ENCODE measurements around the gene PPM1K.

The PPM1K gene

GRCh38 chr4:88276952-88277710 is 7.2 kb downstream of the PPM1K start:
- DNase-seq = no peak

- DNase-seq = no peak
Measured at GRCh38 chr4:88275949-88276515, 8.3 kb downstream of the PPM1K start.

GRCh38 chr4:88275516-88275915 is 8.8 kb downstream of the PPM1K start:
- DNase-seq = no peak

- DNase-seq = no peak
Measured at GRCh38 chr4:88268913-88269312, 15.4 kb downstream of the PPM1K start.

- no peak for DNase-seq
Measured at GRCh38 chr4:88264336-88264735, 20.0 kb downstream of the PPM1K start.

GRCh38 chr4:88257726-88258125 is 26.6 kb downstream of the PPM1K start:
- no peak for DNase-seq

DNA sequence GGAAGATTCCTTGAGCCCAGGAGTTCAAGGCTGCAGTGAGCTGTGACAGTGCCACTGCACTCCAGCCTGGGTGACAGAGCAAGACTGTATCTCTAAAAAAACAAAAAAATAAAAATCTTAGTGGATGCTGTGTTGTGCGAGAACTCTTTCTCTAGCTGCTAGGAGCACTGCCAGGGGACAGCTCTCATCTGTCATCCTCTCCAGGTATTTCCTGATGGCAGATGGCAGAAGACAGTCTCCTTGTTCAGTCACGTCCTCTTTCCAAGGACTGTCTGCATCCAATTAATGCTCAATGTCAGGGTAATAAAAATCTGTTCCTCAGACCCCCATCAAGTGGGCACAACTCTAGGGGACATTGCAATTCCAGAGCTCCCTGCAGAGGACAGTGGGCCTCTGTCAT is 29.2 kb downstream of the PPM1K start:
- no peak for DNase-seq

DNA sequence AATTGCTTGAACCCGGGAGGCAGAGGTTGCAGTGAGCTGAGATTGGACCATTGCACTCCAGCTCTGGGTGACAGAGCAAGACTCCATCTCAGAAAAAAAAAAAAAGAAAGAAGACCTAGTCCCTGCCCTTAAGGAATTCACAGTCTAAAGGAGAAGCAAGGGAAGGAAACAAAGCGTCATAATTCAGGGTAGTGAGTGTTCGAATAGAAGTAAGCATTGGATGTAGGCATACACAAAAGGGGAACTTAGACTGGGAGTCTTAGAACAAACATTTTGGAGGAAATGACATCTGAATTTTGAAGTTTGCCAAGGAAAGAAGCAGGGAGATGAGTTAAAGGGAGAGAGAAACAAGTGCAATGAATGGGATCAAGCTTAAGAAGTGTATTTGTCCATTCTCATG is 32.4 kb downstream of the PPM1K start:
- no peak for DNase-seq

- DNase-seq = no peak
Measured at GRCh38 chr4:88247148-88247547, 37.2 kb downstream of the PPM1K start.

DNA sequence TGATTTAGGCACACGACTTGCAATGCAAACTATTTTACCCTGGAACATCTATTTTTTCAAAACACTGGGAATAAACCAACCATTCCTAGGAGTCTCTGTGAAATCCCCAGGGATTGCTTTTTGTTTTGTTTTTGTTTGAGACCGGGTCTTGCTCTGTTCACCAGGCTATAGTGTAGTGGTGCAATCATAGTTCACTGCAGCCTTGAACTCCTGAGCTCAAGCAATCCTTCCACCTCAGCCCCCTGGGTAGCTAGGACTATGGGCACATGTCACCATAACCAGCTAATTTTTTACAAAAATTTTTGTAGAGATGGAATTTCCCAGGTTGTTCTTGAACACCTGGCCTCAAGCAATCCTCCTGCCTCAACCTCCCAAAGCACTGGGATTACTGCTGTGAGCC is 37.8 kb downstream of the PPM1K start:
- DNase-seq = no peak

DNA sequence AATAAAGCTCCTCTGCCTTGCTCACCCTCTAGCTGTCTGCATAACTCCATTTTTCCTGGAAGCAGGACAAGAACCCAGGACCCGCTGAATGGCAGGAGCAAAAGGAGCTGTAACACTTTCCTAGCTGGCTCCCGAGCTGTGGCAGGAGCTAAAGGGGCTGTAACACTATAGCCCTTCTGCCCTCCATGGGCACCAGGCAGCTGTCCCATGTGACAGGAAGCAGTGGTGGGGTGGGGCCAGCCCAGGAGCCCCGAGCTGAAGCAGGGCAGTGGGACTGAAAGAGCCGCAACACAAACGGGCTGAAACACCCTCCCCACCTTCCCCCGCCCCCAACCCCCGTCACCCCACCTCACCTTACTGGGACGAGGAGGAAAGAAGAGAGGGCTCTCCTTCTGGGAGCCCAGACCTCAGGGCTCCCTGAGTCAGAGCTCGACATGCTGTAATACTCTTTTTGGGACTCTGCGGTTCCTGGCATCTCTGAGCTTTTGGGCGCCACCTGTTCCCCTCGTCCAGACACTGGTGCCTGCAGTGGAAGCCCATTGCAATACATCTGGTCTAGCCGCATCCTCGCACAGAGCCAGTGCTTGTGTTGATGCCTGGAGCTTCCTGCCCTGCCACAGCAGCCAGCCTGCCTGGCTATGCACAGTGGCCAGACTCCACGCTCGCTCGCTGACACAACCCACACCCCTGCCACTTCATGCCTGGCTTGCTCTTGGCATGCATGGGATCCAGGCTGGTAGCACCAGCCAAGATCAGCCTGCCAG is 39.4 kb downstream of the PPM1K start:
- peak; percentile 1 for DNase-seq

- DNase-seq = no peak
Measured at GRCh38 chr4:88244056-88244455, 40.3 kb downstream of the PPM1K start.

- DNase-seq = no peak
Measured at GRCh38 chr4:88242144-88242543, 42.2 kb downstream of the PPM1K start.

DNA sequence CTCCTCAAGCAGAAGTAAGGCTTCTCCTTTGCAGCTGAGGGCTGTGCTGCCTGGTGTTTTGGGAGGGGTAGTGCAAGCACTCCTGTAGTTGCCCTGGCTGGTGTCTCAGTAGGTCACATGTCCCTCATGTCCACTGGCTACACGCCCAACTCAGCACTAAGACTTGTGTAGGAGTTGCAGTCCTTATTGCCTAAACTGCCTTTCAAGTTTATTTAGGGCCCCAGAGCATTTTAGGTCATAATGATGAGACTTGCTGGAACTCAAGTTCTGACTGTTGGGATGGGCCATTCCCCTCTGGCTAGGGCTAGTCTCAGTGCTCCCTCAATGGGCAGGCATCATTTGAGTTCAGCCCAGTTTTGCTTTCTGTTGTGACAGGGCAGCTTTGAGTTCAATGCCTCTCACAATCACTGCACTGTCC is 44.1 kb downstream of the PPM1K start:
- DNase-seq = no peak

GRCh38 chr4:88230969-88231771 is 53.2 kb downstream of the PPM1K start:
- no peak for DNase-seq

DNA sequence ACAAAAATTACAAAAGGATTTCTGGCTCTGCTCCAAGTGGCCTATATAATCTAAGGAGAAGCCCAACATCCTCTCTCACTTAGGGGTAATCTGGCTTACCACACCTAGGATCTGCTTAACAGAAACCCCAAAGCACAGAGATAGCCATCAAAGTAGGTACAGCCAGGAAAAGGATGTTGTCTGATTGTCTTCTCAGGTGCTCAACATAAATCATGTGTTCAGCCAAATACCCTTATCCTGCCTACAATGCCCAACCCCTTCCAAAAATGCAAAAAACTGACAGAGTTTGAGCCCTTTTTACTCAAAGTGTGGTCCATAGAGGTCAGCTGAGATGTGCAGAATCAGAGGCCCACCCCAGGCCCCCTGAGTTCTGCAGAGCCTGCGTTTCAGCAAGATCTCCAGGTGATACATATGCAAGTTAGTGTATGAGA is 53.9 kb downstream of the PPM1K start:
- DNase-seq = no peak

DNA sequence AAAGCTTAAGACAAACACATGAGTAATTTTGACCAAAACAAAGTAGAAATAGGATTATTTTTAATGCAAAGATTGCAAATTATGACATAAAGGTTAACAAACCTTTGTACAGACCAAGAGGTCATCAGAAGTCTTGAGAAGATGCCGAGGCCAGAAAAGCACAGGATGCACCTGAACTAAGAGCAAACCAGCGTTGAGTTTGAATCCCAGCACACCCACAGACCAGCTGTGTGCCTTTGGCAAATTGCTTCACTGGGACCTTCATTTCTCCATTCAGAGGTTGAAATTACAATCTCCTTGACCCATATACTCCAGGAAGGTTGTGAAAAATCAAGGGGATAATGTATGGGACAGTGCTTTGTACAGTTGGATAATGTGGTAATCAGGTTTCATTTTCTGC is 56.6 kb downstream of the PPM1K start:
- no peak for DNase-seq

- no peak for DNase-seq
Measured at GRCh38 chr4:88226143-88226542, 58.2 kb downstream of the PPM1K start.

DNA sequence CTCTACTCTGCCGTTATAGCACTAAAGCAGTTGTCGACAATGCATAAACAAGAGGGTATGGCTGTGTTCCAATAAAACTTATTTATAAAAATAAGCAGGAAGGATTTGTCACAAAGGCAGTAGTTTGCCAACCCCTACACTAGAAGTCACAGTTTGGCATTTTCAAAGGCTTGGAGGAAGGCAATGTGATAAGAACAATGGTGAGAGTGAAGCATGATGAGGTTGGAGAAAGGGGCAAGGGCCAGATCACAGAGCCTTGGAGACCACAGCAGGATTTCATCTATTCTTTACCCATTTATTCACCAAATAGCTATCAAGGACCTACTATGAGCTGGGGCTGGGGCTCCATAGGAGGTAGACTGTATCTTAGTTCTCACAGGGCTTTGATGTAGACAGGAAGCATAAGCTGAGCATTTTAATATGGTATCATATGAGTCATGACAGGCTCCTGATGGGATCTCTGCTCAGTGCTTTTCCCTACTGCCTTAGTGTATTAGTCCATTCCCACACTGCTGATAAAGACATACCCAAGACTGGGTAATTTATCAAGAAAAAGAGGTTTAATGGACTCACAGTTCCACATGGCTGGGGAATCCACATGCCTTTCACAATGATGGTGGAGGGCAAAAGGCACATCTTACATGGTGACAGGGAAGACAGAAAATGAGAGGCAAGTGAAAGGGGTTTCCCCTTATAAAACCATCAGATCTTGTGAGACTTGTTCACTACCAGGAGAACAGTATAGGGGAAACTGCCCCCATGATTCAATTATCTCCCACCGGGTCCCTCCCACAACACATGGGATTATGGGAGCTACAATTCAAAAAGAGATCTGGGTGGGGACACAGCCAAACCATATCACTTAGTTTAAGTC is 58.9 kb downstream of the PPM1K start:
- DNase-seq = no peak

DNA sequence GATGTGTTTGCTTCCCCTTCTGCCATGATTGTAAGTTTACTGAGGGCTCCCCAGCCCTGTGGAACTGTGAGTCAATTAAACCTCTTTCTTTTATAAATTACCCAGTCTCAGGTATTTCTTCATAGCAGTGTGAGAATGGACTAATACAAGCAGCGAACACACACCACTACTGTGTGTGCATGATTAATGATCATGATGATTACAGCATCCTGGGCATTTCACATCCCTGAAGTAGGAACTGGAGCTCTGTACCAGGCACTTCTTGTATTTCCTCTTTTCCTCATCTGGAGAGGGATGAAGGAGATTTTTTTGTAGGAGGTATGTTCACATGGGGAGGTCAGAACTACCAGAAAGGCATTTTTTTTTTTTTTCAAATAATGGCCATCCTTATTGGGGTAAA is 60.8 kb downstream of the PPM1K start:
- no peak for DNase-seq

- peak; percentile 0 for DNase-seq
Measured at GRCh38 chr4:88219099-88219498, 65.3 kb downstream of the PPM1K start.

- DNase-seq = no peak
Measured at GRCh38 chr4:88217169-88217568, 67.2 kb downstream of the PPM1K start.
